SK-N-SH (cell line): ENCODE measurements around the gene DNHD1. TPM values are rescaled to one million over a fixed set of nuclear protein-coding genes. Genes with fewer than 3 reads are reported as not detected.

ENCODE experiments used
- CTCF ChIA-PET: fragments of 300-600, 350-600 bp; formaldehyde crosslinking; extraction: SDS; loops from one replicate; lab custom pipeline; 2021; lab: Yijun Ruan, JAX
- POLR2A ChIA-PET: fragments of 350-600 bp; sonication (Branson Sonifier 250); formaldehyde crosslinking; extraction: SDS; loops from one replicate; lab custom pipeline; 2020; ENCODE audit warnings: antibody characterized with exemption, inconsistent platforms; lab: Yijun Ruan, JAX
- DNase-seq: peaks from one replicate; pipeline ENCODE4 v3.0.0; 2012
- H2AFZ ChIP-seq: fragments of 200-600 bp; sonication (generic); 2 replicates; pipeline ENCODE4 v1.8.1; 2016; ENCODE audit warnings: antibody characterized with exemption, mild to moderate bottlenecking, low read depth
- H3F3A ChIP-seq: fragments of 200-600 bp; sonication (generic); replicated peaks from 2 replicates; pipeline ENCODE3; 2016; ENCODE audit warnings: antibody characterized with exemption, mild to moderate bottlenecking; ENCODE audit not compliant: insufficient read depth
- H3K27ac ChIP-seq, 2 experiments: fragments of 200-500 bp in 1 of 2; fragments of 200-600 bp in 1 of 2; sonication (Bioruptor generic) in 1 of 2; sonication (generic), shearing (Covaris generic) in 1 of 2; 2 replicates each; pipeline versions ENCODE4 v1.5.1 to v1.6.1; 2014 to 2016; ENCODE audit warnings: low read depth in 2 of 2, inconsistent platforms in 1 of 2, low read length in 1 of 2, mild to moderate bottlenecking in 1 of 2, mixed read lengths in 1 of 2
- H3K27me3 ChIP-seq: fragments of 200-600 bp; sonication (generic), shearing (Covaris generic); 2 replicates; pipeline ENCODE4 v1.6.1; 2016; ENCODE audit warnings: mixed run types; ENCODE audit not compliant: insufficient read depth
- H3K36me3 ChIP-seq, 2 experiments: fragments of 200-500 bp in 1 of 2; fragments of 200-600 bp in 1 of 2; sonication (Bioruptor generic) in 1 of 2; sonication (generic) in 1 of 2; replicated peaks in 1 of 2; 2 replicates each; pipeline versions ENCODE3 to v1.5.1; 2014 to 2016; ENCODE audit warnings: low read length in 1 of 2, mild to moderate bottlenecking in 1 of 2; ENCODE audit not compliant: insufficient read depth in 2 of 2, control insufficient read depth in 1 of 2
- H3K4me1 ChIP-seq, 2 experiments: fragments of 200-500 bp in 1 of 2; fragments of 200-600 bp in 1 of 2; sonication (Bioruptor generic) in 1 of 2; sonication (generic), shearing (Covaris generic) in 1 of 2; 2 replicates each; pipeline versions ENCODE4 v1.5.1 to v1.6.1; 2014 to 2016; ENCODE audit warnings: low read depth in 1 of 2, low read length in 1 of 2, mixed run types in 1 of 2; ENCODE audit not compliant: insufficient read depth in 2 of 2, control insufficient read depth in 1 of 2
- H3K4me2 ChIP-seq: fragments of 200-600 bp; sonication (generic), shearing (Covaris generic); 2 replicates; pipeline ENCODE4 v1.6.1; 2017; ENCODE audit warnings: mixed run types
- H3K4me3 ChIP-seq, 2 experiments: fragments of 200-500 bp in 1 of 2; fragments of 200-600 bp in 1 of 2; sonication (Bioruptor generic) in 1 of 2; sonication (generic), shearing (Covaris generic) in 1 of 2; 2 replicates each; pipeline versions ENCODE4 v1.5.1 to v1.8.1; 2014 to 2016; ENCODE audit warnings: low read depth in 2 of 2, inconsistent platforms in 1 of 2, low read length in 1 of 2, mild to moderate bottlenecking in 1 of 2, mixed read lengths in 1 of 2, moderate library complexity in 1 of 2
- H3K79me2 ChIP-seq: fragments of 200-600 bp; sonication (generic); 2 replicates; pipeline ENCODE4 v1.8.1; 2017; ENCODE audit warnings: mild to moderate bottlenecking; ENCODE audit not compliant: insufficient read depth
- H3K9ac ChIP-seq: fragments of 200-600 bp; sonication (generic); 2 replicates; pipeline ENCODE4 v1.6.1; 2017; ENCODE audit warnings: mixed run types
- H3K9me2 ChIP-seq: fragments of 200-600 bp; sonication (generic); 2 replicates; pipeline ENCODE4 v1.6.1; 2017; ENCODE audit warnings: mixed run types
- H3K9me3 ChIP-seq: fragments of 200-600 bp; sonication (generic); 2 replicates; pipeline ENCODE4 v1.6.1; 2017; ENCODE audit warnings: mixed run types, mild to moderate bottlenecking, moderate library complexity
- H4K20me1 ChIP-seq: fragments of 200-600 bp; sonication (generic); 2 replicates; pipeline ENCODE4 v1.6.1; 2017; ENCODE audit warnings: mild to moderate bottlenecking, mixed run types; ENCODE audit not compliant: insufficient read depth
- CHD2 ChIP-seq: fragments of 150-350 bp; IDR thresholded peaks from 2 replicates; pipeline ENCODE4 v1.6.1; 2018; ENCODE audit warnings: low read length; ENCODE audit not compliant: partially characterized antibody
- FOXM1 ChIP-seq: IDR thresholded peaks from 2 replicates; pipeline ENCODE4 v1.4.0; 2012; ENCODE audit warnings: low read depth, mild to moderate bottlenecking
- RCOR1 ChIP-seq: fragments of 150-350 bp; IDR thresholded peaks from 2 replicates; pipeline ENCODE4 v1.6.1; 2017; ENCODE audit warnings: antibody characterized with exemption, low read length
- SIN3A ChIP-seq: IDR thresholded peaks from 2 replicates; pipeline ENCODE4 v1.6.1; 2012; ENCODE audit warnings: low read depth, mild to moderate bottlenecking, low read length, moderate library complexity, borderline replicate concordance
- SMC3 ChIP-seq: IDR thresholded peaks from 2 replicates; pipeline ENCODE4 v1.6.1; 2012; ENCODE audit warnings: low read depth, low read length, improper control_type of control experiment
- TAF1 ChIP-seq: IDR thresholded peaks from 2 replicates; pipeline ENCODE4 v1.6.1; 2012; ENCODE audit warnings: low read depth, mild to moderate bottlenecking, low read length, moderate library complexity, borderline replicate concordance
- WGBS: methylation state at CpG from one replicate; pipeline ENCODE4 v1.1.6; 2017; ENCODE audit warnings: low lambda C conversion rate; 5-methylcytosine and 5-hydroxymethylcytosine counted together
- polyA plus RNA-seq, 3 experiments: library from polyadenylated mRNA; depleted of rRNA; stranded (reverse); fragments of >200 nt; gene quantifications; 2 replicates each; pipeline ENCODE4 v1.2.3, GENCODE V29; 2012
- TF ChIP-seq, protein P1 (sequence below): fragments of 200-600 bp; sonication (generic); IDR thresholded peaks from 2 replicates; pipeline ENCODE4 v1.6.1; 2017; ENCODE audit warnings: antibody characterized with exemption, mild to moderate bottlenecking, moderate library complexity
- TF ChIP-seq, protein P2 (sequence below): IDR thresholded peaks from 2 replicates; pipeline ENCODE4 v1.4.0; 2012; ENCODE audit warnings: low read depth, borderline replicate concordance
- TF ChIP-seq, protein P3 (sequence below): IDR thresholded peaks from 2 replicates; pipeline ENCODE4 v1.4.0; 2012; ENCODE audit warnings: low read depth, borderline replicate concordance

Gene DNHD1, protein sequence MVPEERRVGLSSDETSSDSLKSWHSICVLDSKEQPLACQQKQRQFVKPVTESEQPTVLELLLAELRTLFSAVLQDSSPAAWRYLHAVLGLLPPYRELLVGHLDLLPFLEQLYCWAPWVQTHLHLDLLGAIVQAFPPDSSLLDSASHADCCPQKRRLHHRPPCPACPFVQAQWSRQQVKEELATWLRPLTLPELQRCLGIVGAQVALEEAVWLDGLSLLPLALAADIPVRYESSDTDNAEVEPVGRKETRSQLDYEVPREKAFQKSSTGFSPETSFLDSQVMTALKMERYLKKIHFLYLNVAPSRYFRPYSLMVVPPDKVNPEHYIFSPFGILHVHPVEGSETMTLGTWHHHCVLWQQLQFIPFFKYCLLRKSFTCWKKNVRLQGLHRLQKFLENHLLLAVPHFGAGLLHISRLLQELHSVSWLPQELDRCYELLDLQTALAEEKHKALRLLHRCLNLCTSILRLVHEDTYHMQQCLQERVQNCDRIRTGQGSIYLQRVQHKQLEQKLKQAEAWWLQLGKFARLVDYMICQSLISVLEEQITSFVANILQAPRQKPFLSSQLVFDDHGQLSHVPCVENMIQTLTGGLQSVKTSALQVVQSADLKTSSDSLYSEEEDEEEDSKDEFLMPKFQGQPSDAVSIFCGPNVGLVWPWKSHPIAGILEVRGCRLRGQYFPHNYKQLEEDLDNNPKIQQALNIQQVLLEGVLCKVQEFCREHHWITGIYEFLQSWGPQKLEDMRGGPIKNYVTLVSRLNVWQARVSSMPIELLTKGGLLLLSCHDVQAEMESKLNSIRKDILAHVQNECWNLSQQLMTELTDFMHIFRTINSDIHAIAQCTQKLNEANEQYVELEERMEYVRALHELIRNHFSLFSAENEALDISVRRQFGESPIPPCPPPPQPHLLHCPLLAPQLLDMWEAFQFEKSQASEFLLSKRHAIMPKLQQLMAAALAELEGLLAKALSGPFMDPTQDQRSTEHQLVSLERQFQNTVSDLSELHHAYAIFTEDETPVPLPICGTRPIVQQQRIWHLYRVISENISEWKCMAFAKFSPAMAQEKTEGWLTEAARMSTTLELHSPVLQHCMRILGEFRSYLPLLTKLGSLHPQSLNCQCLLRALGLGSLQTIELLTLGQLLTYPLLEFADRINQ (N-terminal part only)
- polyA plus RNA-seq (2012; rRNA removed), result 5.3 and 7.6 TPM in 2 replicates
- polyA plus RNA-seq (2012; cell fraction: cytosol; rRNA removed), result 1.3 and 1.8 TPM in 2 replicates
- polyA plus RNA-seq (2012; cell fraction: nucleus; rRNA removed), result 47.4 and 50.7 TPM in 2 replicates

DNA sequence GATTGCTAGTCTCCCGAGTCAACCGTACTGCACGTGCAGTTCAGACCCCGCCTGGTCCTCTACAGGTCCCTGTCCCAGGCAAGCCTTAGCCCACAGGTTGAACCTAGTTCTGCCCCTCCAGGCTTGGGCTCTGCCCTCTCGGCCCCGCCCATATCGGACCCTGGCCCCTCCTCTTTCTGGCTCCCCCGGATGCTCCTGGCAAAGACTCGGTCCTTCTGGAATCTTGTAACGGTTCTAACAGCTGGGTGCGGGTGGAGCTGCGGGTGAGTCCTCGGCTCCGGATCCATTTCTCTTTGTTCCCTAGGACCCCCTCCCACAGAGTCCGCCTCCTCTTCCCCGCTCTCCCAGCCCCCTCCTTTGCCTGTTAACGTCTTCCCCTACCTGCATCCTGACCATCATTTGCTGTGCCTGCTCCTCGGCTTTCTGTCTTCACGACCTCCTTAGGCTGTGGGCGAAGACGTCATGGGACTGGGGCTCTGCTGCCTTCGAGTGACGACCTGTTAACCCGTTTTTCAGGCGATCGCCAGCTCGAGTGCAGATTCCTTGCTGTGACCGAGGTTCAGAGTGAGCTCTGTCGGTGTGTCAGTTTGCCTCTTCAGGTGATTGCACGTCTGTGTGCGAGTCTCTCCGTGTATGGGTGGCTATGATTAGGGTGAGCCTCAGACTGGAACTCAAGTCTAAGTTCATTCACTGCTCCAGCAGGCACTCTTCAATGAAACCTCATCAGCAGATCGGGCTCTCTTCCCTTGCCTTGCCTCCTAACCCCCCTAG, at the start of gene DNHD1:
TSS of gene DNHD1 (plus strand) at position 212 of the 771 bp plus-strand sequence. CDS start 936 bp downstream, outside the sequence.
- H3K36me3 ChIP-seq, result peaks cover 7 to 16% of the 10 kb centered on the region in 2 experiments
- CTCF ChIA-PET, result interaction anchor here (1.0 to 5.5 kb wide), 4 partner anchors 9 to 118 kb away, joined by 6 to 29 read pairs (median 6); partner anchors contain the start of gene TIMM10B
- POLR2A ChIA-PET, result interaction anchor here (1.8 kb wide), 1 partner anchor 16 kb away, joined by 4 read pairs; the partner anchor contains the start of genes ARFIP2 and TIMM10B
- no peaks in the 10 kb centered on the region for H3K9me3 ChIP-seq
- H3F3A ChIP-seq, result no peaks in the 10 kb centered on the region
- 90% methylated on average over 31 of the region's 33 CpGs for WGBS
- H4K20me1 ChIP-seq, result no peaks in the 10 kb centered on the region
- no peaks in the 10 kb centered on the region for H3K79me2 ChIP-seq
- no peak for DNase-seq
- H3K27ac ChIP-seq, result no peak within 1 kb of the TSS
- TF ChIP-seq TAF1, result no peak
- TF ChIP-seq, protein P1, sequence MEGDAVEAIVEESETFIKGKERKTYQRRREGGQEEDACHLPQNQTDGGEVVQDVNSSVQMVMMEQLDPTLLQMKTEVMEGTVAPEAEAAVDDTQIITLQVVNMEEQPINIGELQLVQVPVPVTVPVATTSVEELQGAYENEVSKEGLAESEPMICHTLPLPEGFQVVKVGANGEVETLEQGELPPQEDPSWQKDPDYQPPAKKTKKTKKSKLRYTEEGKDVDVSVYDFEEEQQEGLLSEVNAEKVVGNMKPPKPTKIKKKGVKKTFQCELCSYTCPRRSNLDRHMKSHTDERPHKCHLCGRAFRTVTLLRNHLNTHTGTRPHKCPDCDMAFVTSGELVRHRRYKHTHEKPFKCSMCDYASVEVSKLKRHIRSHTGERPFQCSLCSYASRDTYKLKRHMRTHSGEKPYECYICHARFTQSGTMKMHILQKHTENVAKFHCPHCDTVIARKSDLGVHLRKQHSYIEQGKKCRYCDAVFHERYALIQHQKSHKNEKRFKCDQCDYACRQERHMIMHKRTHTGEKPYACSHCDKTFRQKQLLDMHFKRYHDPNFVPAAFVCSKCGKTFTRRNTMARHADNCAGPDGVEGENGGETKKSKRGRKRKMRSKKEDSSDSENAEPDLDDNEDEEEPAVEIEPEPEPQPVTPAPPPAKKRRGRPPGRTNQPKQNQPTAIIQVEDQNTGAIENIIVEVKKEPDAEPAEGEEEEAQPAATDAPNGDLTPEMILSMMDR, result no peak
- no peak for TF ChIP-seq RCOR1
- TF ChIP-seq FOXM1, result no peak
- no peak for TF ChIP-seq CHD2
- no peak for TF ChIP-seq SIN3A
- TF ChIP-seq, protein P2, sequence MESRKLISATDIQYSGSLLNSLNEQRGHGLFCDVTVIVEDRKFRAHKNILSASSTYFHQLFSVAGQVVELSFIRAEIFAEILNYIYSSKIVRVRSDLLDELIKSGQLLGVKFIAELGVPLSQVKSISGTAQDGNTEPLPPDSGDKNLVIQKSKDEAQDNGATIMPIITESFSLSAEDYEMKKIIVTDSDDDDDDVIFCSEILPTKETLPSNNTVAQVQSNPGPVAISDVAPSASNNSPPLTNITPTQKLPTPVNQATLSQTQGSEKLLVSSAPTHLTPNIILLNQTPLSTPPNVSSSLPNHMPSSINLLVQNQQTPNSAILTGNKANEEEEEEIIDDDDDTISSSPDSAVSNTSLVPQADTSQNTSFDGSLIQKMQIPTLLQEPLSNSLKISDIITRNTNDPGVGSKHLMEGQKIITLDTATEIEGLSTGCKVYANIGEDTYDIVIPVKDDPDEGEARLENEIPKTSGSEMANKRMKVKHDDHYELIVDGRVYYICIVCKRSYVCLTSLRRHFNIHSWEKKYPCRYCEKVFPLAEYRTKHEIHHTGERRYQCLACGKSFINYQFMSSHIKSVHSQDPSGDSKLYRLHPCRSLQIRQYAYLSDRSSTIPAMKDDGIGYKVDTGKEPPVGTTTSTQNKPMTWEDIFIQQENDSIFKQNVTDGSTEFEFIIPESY, result no peak
- TF ChIP-seq, protein P3, sequence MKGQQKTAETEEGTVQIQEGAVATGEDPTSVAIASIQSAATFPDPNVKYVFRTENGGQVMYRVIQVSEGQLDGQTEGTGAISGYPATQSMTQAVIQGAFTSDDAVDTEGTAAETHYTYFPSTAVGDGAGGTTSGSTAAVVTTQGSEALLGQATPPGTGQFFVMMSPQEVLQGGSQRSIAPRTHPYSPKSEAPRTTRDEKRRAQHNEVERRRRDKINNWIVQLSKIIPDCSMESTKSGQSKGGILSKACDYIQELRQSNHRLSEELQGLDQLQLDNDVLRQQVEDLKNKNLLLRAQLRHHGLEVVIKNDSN, result no peak
- TF ChIP-seq SMC3, result no peak
- H3K9me2 ChIP-seq, result no peaks in the 10 kb centered on the region
- no peaks in the 10 kb centered on the region for H3K4me1 ChIP-seq
- no peak within 1 kb of the TSS for H3K9ac ChIP-seq
- no peaks in the 10 kb centered on the region for H3K27me3 ChIP-seq
- no peak within 1 kb of the TSS for H3K4me2 ChIP-seq
- no peak within 1 kb of the TSS for H2AFZ ChIP-seq
- H3K4me3 ChIP-seq, result no peak within 1 kb of the TSS
